CD4-positive, alpha-beta T cell (primary cell): ENCODE measurements around the gene PACSIN1. TPM values are rescaled to one million over a fixed set of nuclear protein-coding genes. Genes with fewer than 3 reads are reported as not detected.

ENCODE experiments used
- ATAC-seq: fragments of 200-7000 bp; cut with Tn5 transposase; one replicate; pipeline ENCODE4 v1.10.0; 2022; ENCODE audit warnings: mild to moderate bottlenecking; ENCODE audit not compliant: poor library complexity
- CTCF ChIA-PET: fragments of 350-600 bp; sonication (Branson Sonifier 250); formaldehyde crosslinking; loops from one replicate; lab custom pipeline; 2021; ENCODE audit warnings: antibody characterized with exemption, inconsistent platforms; lab: Charles Lee
- POLR2A ChIA-PET: fragments of 350-600 bp; sonication (Branson Sonifier 250); formaldehyde crosslinking; loops from one replicate; lab custom pipeline; 2021; ENCODE audit warnings: antibody characterized with exemption, inconsistent platforms; lab: Charles Lee
- DNase-seq, 14 experiments: peaks; one replicate each; pipeline ENCODE4 v3.0.0-alpha.2; 2013 to 2020; ENCODE audit warnings: mixed read lengths in 2 of 14
- H3K27ac ChIP-seq, 2 donors: one replicate each; pipeline versions ENCODE4 v1.5.1 to v1.7.0; 2013; ENCODE audit warnings: low read length in 2 of 2, low read depth in 1 of 2, mild to moderate bottlenecking in 1 of 2
- H3K27me3 ChIP-seq, 2 experiments: 1 replicate in 1 of 2; 2 replicates in 1 of 2; pipeline versions ENCODE4 v1.6.1 to v1.7.0; 2013; ENCODE audit warnings: low read length in 2 of 2, control low read depth in 1 of 2, mild to moderate bottlenecking in 1 of 2, moderate library complexity in 1 of 2; ENCODE audit not compliant: insufficient read depth in 2 of 2, control insufficient read depth in 1 of 2
- H3K36me3 ChIP-seq: one replicate; pipeline ENCODE4 v1.6.1; 2013; ENCODE audit warnings: low read length, control low read depth; ENCODE audit not compliant: insufficient read depth
- H3K4me1 ChIP-seq: one replicate; pipeline ENCODE4 v1.6.1; 2013; ENCODE audit warnings: low read length, control low read depth; ENCODE audit not compliant: insufficient read depth
- H3K4me3 ChIP-seq: one replicate; pipeline ENCODE4 v1.5.1; 2013; ENCODE audit warnings: mild to moderate bottlenecking, low read length, moderate library complexity
- H3K9me3 ChIP-seq, 2 experiments: 1 replicate in 1 of 2; 2 replicates in 1 of 2; pipeline versions ENCODE4 v1.6.1 to v1.7.0; 2013; ENCODE audit warnings: low read length in 2 of 2, mild to moderate bottlenecking in 2 of 2, control low read depth in 1 of 2, moderate library complexity in 1 of 2; ENCODE audit not compliant: control insufficient read depth in 1 of 2, insufficient read depth in 1 of 2
- H3K27ac Mint-ChIP-seq: one replicate; pipeline ENCODE4 v1.8.0; 2020; ENCODE audit warnings: mixed read lengths
- H3K27me3 Mint-ChIP-seq: one replicate; pipeline ENCODE4 v1.8.0; 2021; ENCODE audit warnings: mixed read lengths
- H3K36me3 Mint-ChIP-seq: one replicate; pipeline ENCODE4 v1.8.0; 2021; ENCODE audit warnings: low read depth, mixed read lengths
- H3K4me1 Mint-ChIP-seq: one replicate; pipeline ENCODE4 v1.8.0; 2021; ENCODE audit warnings: low read depth, mixed read lengths
- H3K4me3 Mint-ChIP-seq: one replicate; pipeline ENCODE4 v1.8.0; 2020; ENCODE audit warnings: mild to moderate bottlenecking, mixed read lengths
- H3K9me3 Mint-ChIP-seq: one replicate; pipeline ENCODE4 v1.8.0; 2020; ENCODE audit warnings: mixed read lengths
- intact Hi-C, 2 experiments: fragments of 100-400 bp; cut with DNase I in 1 of 2; cut with micrococcal nuclease in 1 of 2; formaldehyde crosslinking; loops; one replicate each; pipeline versions ENCODE4 v1.15.1 to v1.9.0; 2023 to 2025; cut with DNase I, micrococcal nuclease
- total RNA-seq, 174 experiments: library from RNA in 2 of 174; stranded (reverse) in 2 of 174; gene quantifications; one replicate each; pipeline ENCODE4 v1.2.3 and lab custom pipeline; 2021 to 2026
- TF ChIP-seq, protein P1 (sequence below): fragments of 200-600 bp; IDR thresholded peaks from one replicate; pipeline ENCODE4 v1.8.0; 2022; ENCODE audit warnings: antibody characterized with exemption, mild to moderate bottlenecking

Gene PACSIN1
- total RNA-seq, 2 experiments from 2014 or later, result 1.3 to 1.4 TPM

DNA sequence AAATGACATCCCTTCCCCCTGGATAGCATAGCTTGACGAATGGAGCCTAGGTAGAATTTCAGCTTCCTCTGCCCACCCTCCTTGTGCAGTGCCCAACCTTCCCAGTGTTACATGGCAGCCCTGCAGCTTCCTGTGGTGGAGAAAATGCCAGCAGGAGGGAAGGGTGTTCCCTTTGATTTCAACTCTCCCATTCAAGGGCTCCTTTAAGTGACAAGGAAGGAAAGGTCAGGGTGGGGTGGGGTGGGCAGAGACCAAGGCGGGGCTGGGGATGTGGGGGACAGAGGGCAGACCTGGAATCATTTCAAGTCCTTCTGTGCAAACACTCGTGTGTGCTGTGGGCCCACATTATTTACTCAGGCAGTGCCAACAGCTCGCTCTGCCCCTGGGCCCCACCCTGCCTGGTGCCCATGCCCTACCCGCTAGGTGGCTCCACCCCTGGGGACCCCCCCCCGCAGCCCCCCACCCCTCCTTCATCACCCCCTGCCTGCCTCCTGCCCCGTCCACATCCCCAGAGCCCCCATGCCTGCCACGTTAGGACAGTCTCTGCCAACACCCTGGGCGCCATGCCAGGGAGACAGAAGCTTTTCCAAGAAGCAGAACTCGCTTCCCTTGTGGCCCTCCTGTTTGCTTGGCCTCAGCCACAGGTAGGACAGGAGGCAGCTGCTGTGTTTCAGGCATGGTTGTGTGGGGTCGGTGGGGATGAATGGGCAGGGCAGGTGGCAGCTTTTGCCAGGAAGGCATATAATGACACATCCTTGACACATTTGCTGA is 80.9 kb downstream of the PACSIN1 start:
- no peaks in the 10 kb centered on the region for H3K4me1 Mint-ChIP-seq
- no peak overlapping the region for H3K4me3 ChIP-seq
- ChIA-PET CTCF (interaction anchor here (1.0 kb wide), 1 partner anchor 13 kb away, joined by 3 read pairs; no protein-coding TSS in a partner anchor), POLR2A (no interaction called here)
- no peaks in the 10 kb centered on the region for H3K36me3 ChIP-seq
- no peaks in the 10 kb centered on the region for H3K9me3 ChIP-seq
- no peaks in the 10 kb centered on the region for H3K9me3 Mint-ChIP-seq
- no peaks in the 10 kb centered on the region for H3K27me3 ChIP-seq
- H3K4me3 Mint-ChIP-seq, result no peak overlapping the region
- H3K27ac Mint-ChIP-seq, result no peak overlapping the region
- H3K36me3 Mint-ChIP-seq, result no peaks in the 10 kb centered on the region
- no peaks in the 10 kb centered on the region for H3K4me1 ChIP-seq
- no peak overlapping the region for H3K27ac ChIP-seq
- H3K27me3 Mint-ChIP-seq, result no peaks in the 10 kb centered on the region
- DNase-seq (no peak), ATAC-seq (no peak)
- TF ChIP-seq, protein P1, sequence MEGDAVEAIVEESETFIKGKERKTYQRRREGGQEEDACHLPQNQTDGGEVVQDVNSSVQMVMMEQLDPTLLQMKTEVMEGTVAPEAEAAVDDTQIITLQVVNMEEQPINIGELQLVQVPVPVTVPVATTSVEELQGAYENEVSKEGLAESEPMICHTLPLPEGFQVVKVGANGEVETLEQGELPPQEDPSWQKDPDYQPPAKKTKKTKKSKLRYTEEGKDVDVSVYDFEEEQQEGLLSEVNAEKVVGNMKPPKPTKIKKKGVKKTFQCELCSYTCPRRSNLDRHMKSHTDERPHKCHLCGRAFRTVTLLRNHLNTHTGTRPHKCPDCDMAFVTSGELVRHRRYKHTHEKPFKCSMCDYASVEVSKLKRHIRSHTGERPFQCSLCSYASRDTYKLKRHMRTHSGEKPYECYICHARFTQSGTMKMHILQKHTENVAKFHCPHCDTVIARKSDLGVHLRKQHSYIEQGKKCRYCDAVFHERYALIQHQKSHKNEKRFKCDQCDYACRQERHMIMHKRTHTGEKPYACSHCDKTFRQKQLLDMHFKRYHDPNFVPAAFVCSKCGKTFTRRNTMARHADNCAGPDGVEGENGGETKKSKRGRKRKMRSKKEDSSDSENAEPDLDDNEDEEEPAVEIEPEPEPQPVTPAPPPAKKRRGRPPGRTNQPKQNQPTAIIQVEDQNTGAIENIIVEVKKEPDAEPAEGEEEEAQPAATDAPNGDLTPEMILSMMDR, result no peak
- intact Hi-C loops, result no loop called here

DNA sequence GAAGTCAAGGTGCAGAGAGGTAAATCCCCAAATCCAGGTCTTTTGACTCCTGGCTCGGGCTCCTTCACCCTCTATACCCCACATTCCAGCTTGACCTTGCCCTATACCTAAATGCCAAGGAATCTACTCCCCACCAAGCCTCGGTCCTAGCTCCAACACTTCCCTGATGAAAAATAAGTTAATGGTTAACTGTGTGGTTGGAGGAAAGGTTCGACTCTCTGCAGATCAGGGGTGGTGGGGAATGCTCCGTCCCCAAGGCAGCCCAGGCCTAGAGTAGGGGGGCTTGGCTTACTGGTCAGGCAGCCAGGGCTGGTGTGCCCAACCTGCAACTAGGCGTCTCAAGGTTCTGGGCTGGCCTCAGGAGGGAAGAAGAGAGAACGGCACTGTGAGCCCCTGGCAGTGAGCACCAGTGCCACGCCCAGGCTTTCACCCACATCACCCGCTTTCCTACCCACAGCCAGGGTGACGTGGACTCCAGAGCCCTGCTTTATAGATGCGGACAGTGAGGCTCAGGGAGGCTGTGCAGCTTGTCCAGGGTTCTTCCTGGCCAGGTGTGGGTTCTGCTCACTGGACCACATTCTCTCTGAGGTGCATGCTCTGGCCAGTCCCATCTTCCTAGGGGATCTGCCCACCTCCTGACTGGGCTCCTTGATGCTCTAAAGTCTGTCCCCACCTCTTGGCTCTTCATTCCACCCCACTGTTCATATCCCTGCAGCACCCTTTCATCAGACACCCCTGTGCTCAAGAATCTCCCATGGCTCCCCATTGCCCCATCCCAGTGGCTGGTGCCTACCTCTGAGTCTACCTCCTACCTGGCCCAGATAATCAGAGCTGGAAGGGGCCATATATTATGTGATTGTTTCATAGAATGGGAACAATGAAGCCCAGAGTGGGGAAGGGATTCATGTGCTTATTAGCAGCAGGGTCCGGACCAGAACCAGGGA is 82.1 kb downstream of the PACSIN1 start:
- ChIA-PET POLR2A (no interaction called here), CTCF (no interaction called here)
- Mint-ChIP-seq H3K36me3 (no peaks in the 10 kb centered on the region), H3K9me3 (no peaks in the 10 kb centered on the region), H3K4me3 (no peak overlapping the region), H3K27me3 (no peaks in the 10 kb centered on the region), H3K4me1 (no peaks in the 10 kb centered on the region), H3K27ac (no peak overlapping the region)
- Histone ChIP-seq H3K36me3 (no peaks in the 10 kb centered on the region), H3K4me3 (no peak overlapping the region), H3K27ac (no peak overlapping the region), H3K4me1 (no peaks in the 10 kb centered on the region), H3K27me3 (no peaks in the 10 kb centered on the region), H3K9me3 (no peaks in the 10 kb centered on the region)
- TF ChIP-seq, protein P1, result no peak
- ATAC-seq (no peak), DNase-seq (no peak)
- intact Hi-C loops, result no loop called here

DNA sequence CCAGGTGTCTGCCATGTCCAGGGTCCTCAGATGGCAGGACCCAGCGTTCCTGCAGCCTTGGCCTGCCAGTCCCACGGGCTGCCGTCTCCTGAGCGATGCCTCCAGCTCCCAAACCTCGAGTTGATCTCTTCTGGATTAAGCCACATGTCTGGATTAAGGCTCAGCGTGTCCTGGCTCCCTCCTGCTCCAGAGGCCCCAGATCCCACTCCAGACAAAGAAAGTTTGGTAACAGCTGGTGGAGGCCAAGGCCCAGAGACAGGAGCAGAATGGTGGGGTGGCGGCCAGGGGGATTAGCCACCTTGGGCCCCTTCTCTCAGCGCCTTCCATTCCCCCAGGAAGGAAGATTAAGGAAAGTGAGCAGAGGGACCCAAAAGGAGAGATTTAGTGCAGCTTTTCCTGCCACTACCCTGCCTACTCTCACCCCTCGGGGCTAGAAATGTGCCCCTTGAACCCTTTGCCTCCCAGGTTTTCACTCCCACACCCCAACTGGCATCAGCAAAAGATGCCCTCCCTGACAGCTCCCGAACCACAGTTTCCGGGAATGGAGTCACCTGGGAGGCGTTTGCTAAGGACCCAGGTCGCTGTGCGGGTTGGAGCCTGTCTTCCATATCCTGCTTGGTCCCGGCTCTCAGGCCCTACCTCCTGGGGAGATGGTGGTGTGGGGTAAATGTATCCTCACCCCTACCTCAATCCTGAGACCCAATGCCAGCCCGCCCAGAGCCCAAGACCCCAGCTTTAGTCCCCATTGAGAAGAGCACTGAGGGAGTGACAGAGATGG is 83.3 kb downstream of the PACSIN1 start:
- Mint-ChIP-seq H3K4me3 (no peak overlapping the region), H3K27ac (no peak overlapping the region), H3K9me3 (no peaks in the 10 kb centered on the region), H3K36me3 (no peaks in the 10 kb centered on the region), H3K27me3 (no peaks in the 10 kb centered on the region), H3K4me1 (peaks cover 5% of the 10 kb centered on the region)
- no peak overlapping the region for H3K4me3 ChIP-seq
- H3K36me3 ChIP-seq, result no peaks in the 10 kb centered on the region
- no peaks in the 10 kb centered on the region for H3K9me3 ChIP-seq
- DNase-seq, result no peak
- H3K4me1 ChIP-seq, result no peaks in the 10 kb centered on the region
- intact Hi-C loops, result no loop called here
- H3K27ac ChIP-seq, result no peak overlapping the region
- ChIA-PET POLR2A (no interaction called here), CTCF (no interaction called here)
- no peaks in the 10 kb centered on the region for H3K27me3 ChIP-seq
- TF ChIP-seq, protein P1, result no peak
- no peak for ATAC-seq
